Globus pallidus (tissue), 1 donor: ENCODE data around the gene TEX28.
"Not testable (repeated sequence)": the region's sequence is repeated elsewhere in the genome, so short reads cannot be mapped to it uniquely, and the experiment has no call there.

Source experiments
- DNase-seq: peaks from one replicate; pipeline ENCODE4 v3.0.0-alpha.2; 2015; ENCODE audit warnings: low spot score

The TEX28 gene, protein sequence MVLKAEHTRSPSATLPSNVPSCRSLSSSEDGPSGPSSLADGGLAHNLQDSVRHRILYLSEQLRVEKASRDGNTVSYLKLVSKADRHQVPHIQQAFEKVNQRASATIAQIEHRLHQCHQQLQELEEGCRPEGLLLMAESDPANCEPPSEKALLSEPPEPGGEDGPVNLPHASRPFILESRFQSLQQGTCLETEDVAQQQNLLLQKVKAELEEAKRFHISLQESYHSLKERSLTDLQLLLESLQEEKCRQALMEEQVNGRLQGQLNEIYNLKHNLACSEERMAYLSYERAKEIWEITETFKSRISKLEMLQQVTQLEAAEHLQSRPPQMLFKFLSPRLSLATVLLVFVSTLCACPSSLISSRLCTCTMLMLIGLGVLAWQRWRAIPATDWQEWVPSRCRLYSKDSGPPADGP

DNA sequence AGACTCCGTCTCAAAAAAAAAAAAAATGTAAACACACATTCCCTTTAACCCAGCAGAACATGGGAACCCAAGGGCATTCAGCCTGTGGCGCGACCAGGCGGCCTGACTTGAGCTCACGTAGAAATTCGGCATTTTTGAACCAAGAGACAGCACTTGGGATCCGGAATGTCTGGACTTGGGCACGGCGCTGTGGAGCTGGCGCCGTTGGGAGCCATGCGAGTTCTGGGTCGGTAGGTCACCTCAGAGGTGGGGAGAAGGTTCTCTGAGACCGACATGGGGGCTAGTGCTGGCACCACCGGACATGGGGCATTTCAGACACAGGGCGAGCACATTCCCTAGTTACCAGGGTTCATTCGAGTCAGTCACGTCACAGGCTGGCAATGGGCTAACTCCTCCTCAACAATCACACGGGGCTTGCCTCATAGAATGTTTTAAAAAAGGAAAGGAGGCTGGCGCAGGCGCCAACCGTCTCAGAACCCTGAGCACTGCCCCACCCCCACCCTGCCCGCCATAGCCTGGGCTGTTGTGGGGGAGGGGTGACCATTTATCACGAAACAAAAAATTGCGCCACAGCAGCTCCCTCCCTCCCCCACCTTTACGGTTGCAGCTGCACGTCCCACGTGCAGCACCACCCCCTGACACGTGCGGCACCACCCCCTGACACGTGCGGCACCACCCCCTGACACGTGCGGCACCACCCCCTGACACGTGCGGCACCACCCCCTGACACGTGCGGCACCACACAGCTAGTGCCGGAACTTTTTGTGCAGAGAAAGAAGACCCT is at the start of gene TEX28:
Gene TEX28, minus strand, starts transcription at position 334 of the 784 bp plus-strand sequence. CDS start 3,007 bp downstream, outside the sequence.
- DNase-seq = no peak

DNA sequence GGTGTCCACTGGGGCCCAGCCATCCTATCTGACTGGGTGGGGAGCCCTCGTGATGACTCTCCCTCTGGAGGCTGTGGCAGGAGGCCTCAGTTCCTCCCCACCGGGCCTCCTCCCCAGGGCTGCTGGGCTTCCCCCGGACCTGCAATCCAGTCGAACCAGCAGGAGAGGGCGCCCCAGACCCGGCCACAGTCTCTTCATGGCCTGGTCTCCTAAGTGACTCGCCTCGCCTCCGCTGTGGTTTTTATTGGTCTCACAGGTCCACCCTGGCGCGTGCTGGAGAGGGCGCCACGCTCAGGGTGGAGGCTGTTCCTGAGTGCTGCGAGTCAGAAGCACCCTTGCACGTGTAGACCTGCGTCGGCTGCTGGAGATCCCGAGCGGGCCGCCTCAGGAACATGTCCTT is 48.7 kb upstream of the TEX28 start:
- DNase-seq = not testable (repeated sequence)

DNA sequence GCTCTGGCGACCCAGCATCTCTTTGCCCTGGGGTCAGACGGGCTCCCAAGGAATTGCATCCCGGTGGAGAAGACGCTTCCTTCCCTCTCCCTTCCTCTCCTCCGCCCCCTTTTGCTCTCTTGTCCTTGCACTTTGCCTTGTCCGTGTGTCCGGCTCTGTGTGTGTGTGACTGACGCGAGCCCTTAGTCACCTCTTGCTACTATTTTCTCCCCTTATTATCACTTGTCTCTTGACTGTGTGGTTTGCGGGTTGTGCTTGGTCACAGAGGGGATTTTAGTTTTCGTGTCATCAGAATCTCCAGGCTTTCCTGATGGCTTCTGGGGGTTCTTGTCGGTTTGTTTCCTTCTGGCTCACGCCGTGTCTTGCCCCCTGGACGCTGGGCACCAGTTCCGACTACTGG is 48.1 kb upstream of the TEX28 start:
- not testable (repeated sequence) for DNase-seq

DNA sequence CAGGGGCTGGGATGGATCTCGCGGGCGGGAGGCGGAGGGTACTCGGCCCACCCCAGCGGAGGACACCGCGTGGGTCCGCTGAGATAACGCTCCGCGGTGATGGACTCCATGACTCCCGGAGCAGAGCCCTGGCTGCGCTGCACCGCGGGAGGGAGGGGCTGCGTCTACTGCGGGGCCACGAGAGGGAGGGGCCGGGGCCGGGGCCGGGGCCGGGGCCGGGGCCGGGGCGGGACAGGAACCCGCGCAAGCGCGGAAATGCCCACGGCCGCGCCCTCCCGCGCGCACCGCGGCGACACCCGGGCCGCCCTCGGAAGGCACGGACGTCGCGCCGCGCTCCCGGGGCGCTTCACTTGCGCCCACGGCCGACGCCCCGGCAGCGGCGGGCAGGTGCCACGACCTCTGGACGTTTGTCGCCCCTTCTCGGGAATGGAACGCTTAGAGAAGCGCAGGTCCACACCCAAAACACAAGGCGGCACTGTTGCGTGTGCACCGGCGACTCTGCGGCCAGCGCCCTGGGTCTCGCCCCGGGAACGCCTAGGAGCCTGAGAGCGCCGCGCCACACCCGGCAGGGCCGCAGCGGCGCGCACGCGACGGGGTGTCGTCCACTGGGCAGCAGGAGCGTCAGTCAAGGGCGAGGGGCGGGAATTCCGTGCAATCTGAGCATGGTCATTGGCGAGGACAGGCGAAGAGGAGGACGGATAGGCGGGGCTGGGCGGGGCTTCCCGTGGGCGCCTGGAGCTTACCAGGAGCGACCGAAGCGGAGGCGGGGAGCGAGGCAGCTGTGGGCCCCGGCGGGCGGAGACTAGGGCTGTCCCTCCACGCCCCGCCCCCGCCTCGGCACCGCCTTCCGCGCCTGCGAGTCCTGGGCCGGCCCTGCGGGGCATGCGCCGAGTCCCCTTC is 46.7 kb upstream of the TEX28 start:
- DNase-seq = not testable (repeated sequence)

DNA sequence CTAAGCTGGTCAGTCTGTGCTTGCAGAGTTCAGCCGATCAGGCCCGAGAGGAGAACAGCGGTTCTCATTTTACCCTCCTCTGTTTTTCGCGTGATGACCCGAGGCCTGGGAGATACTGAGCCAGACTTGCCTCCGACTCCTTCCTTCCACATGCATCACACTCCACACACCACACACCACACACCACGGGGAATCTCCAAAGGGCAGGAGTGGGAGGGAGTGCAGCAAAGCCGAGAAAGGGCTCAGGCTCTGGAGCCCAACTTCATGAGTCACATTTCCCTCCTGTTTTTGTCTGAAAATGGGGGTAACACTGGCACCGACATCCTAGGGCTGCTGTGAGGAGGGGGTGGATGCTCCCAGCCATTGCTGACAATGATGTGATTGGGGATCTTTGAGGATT is 39.6 kb upstream of the TEX28 start:
- no peak for DNase-seq

DNA sequence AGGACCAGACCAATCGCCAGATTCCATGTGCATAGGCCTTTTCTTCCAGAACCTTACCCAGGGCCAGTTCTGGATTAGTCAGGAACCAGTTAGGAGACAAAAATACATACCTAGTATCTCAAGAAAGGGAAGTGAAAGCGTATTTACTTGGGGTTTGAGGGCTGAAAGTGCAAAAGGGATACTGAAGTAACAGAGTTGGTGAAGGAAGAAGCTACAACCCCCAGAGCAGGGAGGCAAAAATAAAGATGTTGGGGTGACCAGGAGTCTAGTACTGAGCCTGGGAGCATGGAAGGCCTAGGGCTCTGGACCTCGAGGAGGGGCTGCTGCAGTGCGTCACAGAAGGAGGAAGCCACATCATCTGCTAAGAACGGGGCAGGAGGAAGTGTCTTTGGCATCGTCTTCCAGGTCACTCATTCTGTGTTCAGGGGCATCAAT is 38.9 kb upstream of the TEX28 start:
- DNase-seq = no peak

DNA sequence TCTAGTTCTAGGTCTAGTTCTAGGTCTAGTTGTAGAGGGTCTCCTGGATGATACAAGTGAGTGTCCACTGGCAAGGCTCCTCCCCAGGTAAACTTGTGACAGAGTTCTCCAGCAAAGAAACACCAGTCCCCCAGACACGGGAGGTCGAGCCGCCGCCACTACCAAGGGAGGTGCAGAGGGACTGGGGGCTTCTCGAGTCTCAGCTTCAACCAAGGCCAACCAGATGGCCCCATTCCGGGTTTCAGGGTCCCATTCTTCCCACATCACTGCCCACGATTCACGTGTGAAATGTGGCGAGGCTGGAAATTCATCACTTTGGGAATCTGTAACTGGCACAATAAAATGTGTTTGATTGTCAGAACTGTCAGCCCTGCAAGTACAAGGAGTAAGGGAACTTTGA is 38.2 kb upstream of the TEX28 start:
- no peak for DNase-seq

DNA sequence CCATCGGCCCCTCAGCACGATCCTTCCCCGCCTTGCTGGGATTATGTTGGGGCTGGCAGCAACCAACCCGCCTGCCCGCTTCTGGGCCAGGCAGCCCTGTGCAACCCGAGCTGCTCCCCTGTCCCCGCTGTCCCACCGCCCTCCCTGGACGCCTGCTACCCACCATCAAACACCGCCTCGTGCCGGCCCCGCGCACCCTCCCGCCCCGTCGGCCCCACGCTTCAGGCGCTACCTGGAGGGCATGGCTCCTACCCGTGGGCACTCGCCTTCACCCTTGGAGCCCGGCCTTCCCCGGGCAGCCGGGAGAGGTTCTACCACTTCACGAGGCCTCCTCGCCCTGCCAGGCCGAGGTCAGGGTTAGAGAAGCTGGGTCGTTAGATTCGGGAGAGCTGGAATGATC is 37.6 kb upstream of the TEX28 start:
- no peak for DNase-seq

DNA sequence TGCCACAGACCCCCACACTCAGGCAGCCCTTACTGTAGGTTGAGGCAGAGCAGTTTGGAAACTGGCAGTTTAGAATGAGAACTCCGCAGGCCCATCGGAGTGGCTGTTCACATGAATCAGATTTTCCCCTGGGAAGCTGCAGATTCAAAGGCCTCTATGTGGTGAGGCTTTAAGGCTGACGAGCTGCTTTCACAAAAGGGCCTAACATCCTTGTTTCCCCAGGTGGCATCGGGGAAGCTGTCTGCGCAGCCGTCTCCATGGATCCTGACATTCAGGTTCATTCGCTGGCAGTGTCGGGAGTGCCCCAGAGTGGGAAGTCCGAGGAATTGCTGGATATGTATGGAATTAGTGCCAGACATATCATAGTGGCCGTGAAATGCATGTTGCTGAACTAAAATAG is 34.4 kb upstream of the TEX28 start:
- DNase-seq = no peak

DNA sequence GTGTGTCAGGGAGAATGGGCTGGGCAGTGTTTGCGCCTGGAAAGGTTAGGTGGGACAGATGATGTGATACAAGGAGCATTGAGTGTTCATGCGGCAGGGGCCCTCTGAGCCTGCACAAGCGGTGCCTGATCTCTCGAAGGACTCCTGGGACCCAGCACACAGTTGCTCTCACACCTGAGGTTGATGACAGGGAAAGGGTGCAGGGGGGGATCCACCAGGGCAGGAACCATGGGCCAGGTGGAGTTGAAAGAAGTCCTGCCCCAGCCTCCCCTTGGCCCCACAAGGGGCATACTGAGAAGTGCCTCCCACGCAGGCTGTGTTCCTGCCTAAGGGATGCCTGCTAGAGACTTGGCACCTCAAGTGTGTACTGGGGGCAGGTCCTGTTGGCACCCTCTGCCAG is 33.7 kb upstream of the TEX28 start:
- no peak for DNase-seq

DNA sequence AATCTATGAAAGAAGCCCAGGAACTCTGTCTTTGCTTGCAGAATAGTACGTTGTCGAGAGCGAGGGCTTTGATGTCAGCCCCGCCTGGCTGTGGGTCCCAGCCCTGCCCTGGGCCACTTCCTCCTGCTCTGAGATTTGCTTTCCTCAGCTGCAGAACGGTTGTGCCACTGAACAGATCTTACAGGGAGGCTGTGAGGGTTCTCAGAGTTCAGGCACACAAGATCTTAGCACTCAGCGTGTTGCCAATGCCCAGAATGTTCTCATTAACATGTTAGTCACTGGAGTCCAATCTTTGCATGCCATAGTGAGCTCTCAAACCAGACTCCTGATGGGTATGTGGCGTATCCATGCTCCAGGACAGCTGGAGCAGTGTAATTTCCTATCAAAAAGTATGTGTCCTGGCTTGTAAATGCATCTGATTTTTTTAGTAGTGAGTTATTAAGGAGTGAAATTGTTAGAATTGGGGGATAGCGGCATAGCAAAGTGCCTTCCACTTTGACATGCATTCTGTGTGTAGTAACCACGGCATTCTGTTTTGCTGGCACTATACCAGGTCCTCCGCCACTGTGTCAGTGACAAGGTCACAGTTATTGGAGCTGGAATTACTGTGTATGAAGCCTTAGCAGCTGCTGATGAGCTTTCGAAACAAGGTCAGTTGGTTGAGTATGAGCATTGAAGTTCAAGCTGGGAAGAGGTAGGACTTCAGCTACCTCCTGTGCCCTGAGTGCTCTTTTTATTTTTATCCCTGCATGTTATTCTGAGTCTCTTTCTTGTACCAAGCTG is 32.3 kb upstream of the TEX28 start:
- no peak for DNase-seq

DNA sequence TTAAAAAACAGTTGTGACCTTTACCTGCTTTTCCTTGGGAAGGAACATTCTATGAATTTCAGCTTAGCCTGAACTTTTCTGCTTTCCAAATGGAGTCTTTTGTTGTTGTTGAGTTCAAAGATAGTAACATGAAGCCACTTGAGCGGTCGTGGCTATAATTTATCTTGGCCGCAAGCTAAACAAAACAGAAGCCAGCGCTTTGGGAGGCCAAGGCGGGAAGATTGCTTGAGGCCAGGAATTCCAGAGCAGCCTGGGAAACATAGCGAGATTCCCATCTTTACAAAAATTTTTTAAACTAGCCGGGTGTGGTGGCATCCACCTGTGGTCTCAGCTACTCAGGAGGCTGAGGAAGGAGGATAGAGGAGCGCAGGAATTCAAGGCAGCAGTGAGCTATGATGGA is 30.6 kb upstream of the TEX28 start:
- no peak for DNase-seq

DNA sequence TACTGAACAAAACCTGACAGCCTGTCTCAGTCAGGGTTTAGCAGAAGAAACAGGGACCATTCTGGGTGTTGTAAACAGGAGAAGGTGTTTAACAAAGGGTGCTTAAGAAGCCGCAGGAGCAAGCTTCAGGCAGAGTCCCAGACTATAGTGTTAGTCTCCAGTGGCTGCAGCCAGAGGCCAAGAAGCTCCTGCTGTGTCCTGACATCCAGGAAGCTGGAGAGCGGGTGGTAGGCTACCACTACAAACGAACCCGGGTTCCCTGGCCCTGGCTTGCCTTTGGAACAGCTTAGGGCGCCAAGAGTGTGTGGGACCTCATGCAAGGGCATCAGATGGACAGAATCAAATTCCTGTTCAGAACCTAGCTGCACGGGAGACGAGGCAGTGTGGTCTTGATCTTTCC is 28.6 kb upstream of the TEX28 start:
- no peak for DNase-seq

DNA sequence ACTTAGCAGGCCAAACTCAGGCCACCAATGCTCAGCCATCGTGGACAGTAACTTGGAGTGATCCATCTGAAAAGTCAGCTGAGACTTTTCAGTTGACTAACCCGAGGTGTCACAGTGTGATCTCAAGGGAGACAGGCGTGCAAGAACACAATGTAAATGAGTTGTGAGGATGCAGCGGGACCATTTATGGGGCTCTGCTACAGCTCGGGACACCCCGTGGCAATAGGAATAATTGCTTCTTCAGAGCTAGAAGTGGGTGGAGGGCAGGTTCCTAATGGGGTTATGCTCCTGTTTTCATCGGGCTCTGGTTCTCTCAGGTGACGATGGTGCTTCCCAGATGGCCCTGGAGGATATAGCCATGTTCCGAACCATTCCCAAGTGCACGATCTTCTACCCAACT is 28.0 kb upstream of the TEX28 start:
- no peak for DNase-seq

DNA sequence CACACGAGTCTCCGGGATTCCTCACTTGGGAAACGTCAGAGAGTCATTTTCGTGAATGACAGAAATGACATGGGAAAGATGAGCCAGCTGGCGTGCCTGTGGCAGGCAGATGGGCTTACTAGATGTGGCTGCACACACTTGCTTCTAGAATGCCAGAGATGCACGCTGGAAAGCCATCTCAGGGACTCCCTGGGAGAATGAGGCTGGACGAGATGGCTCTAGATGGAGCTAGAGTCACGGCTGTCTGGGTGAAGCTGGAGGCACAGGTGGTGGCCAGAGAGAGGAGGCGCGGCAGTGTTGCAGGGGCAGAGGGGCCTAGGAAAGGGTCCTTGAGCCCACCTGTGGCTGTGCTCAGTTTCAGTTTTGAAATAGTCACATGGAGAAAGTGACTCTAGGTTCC is 26.7 kb upstream of the TEX28 start:
- no peak for DNase-seq

DNA sequence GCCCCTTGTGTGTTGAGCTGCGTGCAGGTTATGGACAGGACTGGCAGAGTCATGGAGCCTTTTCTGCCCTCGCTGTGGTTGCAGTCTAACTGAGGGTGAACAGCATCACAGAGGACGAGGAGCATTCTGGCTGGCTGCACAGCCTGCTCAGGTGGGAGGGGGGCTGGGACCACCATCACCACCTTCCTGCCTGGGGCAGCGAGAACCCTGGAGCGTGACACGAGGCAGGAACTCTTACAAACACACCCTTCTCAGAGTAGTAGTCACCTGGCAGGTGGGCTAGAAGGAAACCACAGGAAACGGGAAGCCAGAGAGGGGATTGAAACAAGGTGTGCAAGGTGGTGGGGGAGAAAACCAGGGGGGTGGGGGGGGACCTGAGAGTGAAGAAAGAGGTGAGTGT is 26.2 kb upstream of the TEX28 start:
- DNase-seq = no peak

DNA sequence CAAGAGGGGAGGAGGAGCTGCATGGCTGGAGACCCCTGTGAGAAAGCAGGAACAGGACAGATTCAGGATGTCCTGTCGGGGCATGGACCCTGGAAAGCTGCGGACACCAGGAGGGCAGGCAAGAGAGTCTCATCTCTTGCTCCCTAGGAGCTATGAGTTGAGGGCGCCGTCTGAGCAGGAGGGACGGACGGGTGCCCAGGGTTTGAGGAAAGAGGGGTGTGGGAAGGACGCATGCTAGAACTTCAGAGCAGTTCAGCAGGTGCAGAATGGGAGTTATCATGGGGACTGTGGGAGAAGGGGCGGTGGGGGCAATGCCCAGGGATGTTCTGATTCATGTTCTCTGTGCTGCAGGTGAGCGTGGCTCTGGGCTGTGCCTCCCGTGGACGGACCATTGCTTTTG is 25.5 kb upstream of the TEX28 start:
- no peak for DNase-seq

DNA sequence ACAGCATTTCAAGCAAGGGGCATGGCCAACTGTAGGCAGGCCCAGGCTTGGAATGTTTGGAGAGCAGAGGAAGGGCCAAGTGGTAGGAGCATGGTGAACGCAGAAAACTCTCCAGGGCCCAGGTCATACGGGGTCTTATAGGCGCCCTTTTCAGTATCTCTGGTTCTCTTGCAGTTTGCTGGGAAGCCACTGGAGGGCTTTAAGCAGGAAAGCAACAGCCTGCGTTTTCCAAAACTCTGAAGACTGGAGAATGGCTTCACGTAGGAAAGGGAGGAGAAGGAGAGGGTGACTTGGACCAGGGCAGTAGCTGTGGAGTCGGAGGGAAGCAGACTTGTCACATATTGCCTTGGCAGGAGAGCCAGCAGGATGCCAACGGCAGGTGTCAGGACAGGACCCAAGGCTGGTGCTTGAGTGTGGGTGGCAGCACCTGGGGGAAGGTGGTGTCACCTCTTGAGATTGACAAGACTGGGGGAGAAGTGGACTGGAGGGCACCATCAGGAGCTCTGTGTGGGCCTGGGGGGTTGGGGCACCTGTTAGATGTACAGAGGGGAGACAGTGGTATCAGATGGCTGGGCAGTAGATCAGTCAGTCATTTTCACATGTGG is 22.6 kb upstream of the TEX28 start:
- DNase-seq = no peak

DNA sequence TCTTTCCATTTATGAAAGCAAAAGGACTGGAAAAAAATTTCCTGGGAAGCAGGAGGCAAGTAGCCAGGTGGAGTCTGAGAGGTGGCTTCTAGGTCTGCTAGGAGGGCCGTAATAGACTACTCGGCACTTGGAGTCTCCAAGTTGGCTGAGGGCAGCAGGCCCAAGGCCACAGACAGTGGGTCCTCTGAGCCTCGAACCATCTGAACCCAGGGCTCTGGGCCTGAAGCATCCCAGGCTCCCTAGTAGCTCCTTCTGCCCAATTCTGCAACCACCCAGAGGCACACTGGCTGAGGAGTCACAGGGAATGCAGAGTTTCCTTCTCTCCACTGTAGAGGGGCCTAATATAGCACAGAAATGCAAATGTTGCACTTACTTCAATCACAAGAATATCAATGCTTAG is 20.5 kb upstream of the TEX28 start:
- DNase-seq = no peak

DNA sequence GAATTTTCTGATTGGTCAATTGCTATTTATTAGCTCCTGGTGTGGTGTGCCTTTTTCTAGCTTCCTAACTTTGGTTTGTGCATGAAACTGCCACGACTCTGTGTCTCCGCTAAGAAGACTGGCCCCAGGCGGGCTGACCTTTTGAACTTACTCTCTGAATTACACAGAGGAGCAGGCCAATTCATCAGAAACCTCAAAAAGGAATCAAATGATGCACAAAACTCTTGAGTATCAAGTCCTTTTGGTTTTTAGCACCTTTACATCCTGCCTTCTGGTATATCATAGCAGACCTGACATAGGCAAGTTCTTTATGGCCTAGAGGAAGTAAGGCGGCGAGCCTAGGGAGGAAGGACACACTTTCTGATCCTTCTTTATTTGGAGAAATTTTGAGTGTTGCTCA is 18.2 kb upstream of the TEX28 start:
- no peak for DNase-seq

DNA sequence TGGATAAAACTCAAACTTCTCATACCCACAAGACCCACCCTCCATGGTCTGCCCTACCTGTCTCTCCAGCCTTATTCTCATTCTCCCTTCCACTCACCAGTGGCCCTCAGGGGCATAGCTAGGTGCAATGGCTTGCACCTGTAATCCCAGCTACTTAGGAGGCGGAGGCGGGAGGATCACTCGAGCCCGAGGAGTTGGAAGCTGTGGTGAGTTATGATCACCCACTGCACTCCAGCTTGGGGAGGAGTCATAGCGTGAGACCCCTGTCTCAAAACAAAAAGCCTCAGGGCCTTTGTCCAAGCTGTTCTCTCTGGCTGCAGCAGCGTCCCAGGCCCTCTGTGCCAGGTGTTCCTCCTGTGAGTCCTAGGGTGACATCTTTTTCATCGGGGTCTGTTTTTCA is 17.2 kb upstream of the TEX28 start:
- no peak for DNase-seq
